GM12874 (cell line): ENCODE results near the gene G0S2.

Source experiments
- TF ChIP-seq, protein P1 (sequence below): IDR thresholded peaks from 2 replicates; pipeline ENCODE4 v1.5.1; 2011; ENCODE audit warnings: low read depth, mild to moderate bottlenecking, control low read depth, low read length, moderate library complexity; ENCODE audit not compliant: insufficient read depth

The G0S2 gene

DNA sequence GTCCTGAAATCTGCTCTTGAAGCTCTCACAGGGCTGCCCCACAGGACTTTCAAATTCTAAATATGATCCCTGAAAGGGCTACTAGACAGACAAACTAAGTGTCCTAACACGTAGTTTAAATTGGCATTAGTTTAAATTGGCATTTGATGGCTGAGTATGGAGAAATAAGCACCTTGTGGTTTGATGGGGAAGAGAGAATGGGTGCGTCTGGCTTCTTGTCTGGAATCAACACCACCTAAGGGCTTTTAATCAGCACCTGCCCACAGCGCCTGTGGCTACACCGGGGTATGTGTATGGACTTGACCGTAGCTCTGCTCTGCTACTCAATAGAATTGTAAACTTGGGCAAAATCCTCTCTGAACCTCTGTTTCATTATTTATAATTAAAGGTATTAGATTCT, 17.3 kb upstream of the G0S2 start:
- TF ChIP-seq, protein P1, sequence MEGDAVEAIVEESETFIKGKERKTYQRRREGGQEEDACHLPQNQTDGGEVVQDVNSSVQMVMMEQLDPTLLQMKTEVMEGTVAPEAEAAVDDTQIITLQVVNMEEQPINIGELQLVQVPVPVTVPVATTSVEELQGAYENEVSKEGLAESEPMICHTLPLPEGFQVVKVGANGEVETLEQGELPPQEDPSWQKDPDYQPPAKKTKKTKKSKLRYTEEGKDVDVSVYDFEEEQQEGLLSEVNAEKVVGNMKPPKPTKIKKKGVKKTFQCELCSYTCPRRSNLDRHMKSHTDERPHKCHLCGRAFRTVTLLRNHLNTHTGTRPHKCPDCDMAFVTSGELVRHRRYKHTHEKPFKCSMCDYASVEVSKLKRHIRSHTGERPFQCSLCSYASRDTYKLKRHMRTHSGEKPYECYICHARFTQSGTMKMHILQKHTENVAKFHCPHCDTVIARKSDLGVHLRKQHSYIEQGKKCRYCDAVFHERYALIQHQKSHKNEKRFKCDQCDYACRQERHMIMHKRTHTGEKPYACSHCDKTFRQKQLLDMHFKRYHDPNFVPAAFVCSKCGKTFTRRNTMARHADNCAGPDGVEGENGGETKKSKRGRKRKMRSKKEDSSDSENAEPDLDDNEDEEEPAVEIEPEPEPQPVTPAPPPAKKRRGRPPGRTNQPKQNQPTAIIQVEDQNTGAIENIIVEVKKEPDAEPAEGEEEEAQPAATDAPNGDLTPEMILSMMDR: no peak

DNA sequence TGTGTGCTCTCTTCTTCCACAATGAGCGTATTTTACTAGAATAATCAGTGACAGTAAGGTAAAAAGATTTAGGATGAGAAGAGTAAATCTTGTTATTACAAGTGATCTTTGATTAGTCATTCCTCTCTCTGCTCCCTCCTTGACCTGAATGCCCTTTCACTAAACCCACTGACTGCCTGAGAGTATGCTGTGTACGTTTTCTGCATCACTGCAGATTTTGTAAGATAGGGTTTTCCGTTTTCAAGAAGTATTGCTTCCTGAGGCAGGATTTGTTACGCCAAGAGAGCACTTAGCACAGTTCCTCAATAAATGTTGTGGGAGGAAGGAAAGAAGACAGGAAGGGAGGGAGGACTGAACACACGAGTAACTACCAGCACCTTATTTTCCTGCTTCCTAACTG, 15.3 kb upstream of the G0S2 start:
- TF ChIP-seq, protein P1: no peak

DNA sequence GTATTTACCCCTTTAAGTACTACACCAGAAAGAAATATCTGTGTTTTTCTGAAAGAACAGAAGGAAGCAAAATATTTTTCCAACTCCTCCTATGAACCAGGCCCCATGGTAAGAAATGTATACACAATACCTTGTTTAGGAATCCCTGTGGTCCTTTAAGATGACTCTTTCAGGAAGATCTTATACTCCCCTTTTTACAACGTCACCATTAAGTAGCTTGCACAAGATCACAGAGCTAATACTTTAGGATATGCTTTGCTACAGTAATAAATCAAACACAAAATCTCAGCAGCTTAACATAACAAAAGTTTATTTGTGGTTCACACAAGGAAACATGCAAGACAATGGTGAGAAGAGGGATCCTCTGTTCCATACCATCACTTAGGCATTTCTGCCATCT, 14.1 kb upstream of the G0S2 start:
- TF ChIP-seq, protein P1: no peak

DNA sequence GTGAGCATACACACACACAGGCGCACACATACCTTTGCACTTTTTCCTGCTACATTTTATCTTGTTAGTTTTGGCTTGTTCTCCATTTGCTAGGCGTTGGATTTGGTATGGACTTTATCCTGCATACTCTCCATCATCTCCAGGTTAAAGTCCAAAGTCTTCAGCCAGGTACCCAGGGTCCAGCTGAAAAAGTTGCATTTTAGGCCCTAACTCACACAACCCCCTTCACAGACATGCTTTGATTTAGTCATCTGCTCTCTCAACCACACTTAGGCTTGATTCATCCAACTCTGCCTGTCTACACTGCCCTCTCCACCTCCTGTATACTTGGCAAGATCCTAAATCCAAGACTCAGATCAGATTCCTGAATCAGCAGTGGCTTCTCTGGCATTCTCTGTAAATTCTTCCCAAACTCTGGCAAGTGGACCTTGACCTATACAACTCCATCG, 12.3 kb upstream of the G0S2 start:
- TF ChIP-seq, protein P1: no peak

DNA sequence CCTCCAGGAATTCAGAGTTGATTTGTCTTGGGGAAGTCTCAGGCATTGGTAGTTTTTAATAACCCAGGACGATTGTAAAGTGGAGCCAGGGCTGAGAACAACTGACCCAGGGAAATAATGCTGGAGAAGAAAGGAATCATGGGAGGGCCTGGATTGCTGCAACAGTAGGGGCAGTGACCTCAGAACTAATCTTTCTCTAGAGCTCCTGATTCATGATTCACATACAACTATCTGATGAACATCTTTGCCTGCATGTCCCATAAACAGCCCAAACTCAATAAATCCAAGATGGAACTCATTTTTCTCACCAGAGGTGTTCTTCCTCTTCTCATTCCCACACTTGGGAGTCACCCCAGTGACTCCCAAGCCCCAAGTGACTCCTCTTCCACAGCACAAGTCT, 8.1 kb upstream of the G0S2 start:
- TF ChIP-seq, protein P1: no peak

DNA sequence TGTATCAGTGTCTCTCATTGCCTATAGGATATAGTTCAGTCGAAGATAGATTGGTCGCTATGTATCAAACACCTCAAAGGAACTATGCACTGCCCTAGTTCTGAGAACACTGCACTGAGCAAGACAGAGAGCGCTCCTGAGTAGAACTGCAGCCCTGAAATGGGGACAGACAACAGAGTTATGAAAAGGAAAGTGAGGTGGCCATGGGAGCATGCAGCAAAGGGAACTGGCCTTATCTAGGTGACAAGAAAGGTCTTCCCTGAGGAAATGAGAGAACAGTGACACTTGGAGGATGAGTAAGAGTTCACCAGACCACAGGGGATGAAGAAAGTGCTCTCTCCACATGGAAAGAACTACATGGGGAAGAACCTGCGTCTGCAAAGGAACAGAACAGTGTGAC, 7.5 kb upstream of the G0S2 start:
- TF ChIP-seq, protein P1: no peak

DNA sequence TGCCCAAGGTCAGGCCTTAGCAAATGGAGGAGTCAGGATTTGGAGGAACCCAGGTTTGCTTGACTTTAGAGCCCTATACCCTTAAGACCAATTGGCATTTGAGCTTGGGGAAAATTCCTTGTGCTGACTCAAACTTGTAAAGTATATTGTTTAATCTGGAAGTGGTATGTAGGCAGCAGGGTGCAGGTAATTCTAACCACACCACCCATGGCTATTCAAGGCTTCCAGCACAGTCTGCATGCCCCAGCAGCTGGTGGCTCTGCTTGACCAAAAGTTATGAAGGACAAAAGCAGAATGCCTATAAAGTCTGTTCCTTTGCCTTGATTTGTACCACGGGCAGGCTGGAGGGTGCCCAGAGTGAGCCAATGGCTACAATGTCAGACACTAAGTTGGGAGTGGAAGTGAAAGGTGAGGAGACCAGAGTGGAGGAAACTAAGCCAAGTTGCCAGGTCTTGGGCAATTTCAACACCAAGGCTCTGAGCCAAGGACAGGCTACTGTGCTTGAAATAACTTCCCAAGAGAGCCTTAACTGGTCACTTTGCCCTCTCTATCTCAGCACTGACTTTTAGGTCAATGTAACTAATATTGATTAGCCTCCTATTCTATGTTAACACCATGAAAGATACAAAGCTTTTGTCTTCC, 4.7 kb upstream of the G0S2 start:
- TF ChIP-seq, protein P1: no peak
